Hepatic stellate cell (primary cell): Measurements from ENCODE around the gene GRIA3.
"Not testable (repeated sequence)": the region's sequence is repeated elsewhere in the genome, so short reads cannot be mapped to it uniquely, and the experiment has no call there.

Source experiments
- DNase-seq: peaks from one replicate; pipeline ENCODE4 v3.0.0; 2011; ENCODE audit warnings: low spot score

The GRIA3 gene

DNA sequence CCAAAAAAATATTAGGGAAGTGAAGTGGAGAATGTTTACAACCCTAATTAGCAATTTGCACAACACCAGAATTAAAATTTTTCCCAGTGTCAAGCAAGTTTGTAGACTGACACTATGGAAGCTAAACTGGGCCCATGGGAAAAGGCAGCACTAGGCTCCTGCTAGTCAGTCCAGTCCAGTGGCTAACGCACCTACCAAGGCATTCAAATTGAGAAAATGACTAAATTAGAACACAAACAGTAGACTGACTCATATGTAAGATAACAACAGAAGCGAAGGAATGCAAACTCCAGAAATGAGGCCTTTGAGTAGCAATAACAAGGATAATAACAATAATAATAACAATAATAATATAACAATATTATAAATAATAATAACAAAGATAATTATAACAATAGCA lies 90.7 kb downstream of the GRIA3 start:
- DNase-seq: no peak

DNA sequence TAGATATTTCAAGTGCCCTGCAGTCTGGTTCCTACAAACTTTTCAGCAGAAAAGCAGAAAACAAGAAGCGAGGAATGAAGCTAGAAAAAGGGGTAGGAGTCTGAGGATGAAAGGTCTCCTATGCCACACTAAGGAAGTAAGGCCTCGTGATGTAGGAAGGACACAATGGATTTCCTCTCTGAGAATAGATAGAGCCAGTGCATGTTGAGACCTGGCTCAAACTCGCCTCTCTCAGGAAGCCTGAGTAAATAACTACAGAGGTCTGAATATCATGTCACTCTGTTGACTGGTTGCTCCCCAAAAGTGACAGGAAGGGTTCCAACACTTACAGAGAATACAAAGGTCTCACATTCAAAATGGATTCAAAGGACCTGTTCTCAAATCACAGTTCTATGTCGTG lies 93.3 kb downstream of the GRIA3 start:
- DNase-seq: no peak

DNA sequence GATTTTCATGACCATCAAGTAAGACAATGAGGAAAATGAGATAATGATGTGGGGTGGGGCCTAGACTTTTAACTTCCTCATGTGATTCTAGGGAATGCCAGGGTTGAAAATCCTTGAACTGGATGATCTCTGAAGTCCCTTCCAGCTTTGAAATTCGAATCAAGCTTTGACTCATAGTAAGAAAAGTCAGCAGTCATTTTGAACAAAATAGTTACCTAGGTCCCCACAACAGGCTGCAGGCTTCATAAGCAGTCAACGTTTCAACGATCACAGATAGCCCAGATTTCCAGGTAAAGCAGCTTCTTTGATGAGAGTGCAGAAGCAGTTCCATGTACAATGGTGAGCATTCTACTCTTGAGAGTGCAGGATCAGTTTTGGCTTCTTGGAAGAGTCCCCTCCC lies 93.7 kb downstream of the GRIA3 start:
- DNase-seq: no peak

DNA sequence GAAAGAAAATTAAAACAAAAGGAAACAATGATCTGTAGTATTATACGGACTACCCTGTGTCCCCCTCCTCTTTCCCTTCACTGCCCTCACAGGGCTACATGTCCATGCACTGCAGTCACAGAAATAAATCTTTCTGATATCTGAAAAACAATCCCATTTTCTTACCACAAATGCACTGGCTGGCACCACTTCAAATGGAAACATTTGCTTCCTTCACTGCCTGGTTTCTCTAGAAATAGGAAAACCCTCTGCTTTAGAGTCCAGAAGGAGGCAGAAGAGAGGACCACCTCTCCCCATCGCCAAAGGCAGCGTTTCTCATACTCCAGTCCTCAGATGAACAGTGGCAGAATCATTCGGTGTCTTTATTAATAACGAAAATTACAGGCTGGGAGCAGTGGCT lies 98.2 kb downstream of the GRIA3 start:
- DNase-seq: no peak

DNA sequence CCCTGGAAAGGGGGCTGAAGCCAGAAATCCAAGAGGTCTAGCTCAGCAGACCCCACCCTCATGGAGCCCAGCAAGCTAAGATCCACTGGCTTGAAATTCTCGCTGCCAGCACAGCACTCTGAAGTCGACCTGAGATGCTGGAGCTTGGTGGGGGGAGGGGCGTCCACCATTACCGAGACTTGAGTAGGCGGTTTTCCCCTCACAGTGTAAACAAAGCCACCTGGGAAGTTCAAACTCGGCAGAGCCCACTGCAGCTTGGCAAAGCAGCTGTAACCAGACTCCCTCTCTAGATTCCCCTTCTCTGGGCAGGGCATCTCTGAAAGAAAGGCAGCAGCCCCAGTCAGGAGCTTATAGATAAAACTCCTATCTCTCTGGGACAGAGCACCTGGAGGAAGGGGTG lies 99.3 kb downstream of the GRIA3 start:
- DNase-seq: not testable (repeated sequence)

DNA sequence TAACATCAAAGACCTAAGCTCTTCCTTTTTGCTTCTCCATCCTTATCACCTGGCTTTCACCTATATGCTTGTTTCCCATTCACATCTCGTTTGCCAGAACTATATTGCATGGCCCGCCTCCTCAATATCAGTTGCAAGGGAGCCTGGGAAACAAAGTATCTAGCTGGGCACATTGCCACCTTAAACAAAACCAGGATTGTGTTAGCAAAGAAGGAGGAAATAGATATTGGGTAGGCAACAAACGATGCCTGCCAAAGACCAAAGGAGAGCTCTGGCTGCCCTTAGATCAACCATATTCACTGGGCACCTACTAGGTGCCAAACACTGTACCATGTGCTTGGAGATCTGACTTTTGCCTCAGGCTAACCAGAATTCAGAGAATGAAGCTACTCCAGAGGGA lies 107.5 kb downstream of the GRIA3 start:
- DNase-seq: no peak

DNA sequence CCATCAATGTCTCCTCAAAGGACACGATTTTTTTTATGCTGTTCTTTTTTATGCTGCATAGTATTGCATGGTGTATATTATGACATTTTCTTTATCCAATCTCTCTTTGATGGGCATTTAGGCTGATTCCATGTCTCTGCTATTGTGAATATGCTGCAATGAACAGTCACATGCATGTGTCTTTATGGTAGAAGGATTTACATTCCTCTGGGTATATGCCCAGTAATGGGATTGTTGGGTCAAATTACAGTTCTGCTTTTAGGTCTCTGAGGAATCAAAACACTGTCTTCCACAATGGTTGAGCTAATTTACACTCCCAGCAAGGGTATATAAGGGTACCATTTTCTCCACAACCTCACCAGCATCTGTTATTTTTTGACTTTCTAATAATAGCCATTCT lies 113.9 kb downstream of the GRIA3 start:
- no peak for DNase-seq

DNA sequence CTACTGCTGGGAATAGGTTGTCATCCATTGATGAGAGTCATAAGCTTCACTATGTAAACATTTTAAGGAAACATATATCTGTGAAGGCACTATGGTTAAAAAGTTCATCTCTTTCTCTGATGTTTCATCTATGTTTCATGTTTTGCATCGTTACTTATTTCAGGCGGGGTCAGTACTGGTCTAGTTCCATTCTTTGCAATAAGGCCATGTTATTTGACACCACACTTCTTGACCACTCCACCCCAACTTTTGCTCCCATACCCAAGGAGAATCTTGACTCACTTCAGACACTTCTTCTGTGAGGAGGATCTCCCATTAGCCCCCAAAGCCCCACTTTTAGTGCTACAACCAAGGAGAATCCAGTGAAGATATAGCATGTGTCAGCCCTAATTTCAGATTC lies 119.4 kb downstream of the GRIA3 start:
- DNase-seq: no peak

DNA sequence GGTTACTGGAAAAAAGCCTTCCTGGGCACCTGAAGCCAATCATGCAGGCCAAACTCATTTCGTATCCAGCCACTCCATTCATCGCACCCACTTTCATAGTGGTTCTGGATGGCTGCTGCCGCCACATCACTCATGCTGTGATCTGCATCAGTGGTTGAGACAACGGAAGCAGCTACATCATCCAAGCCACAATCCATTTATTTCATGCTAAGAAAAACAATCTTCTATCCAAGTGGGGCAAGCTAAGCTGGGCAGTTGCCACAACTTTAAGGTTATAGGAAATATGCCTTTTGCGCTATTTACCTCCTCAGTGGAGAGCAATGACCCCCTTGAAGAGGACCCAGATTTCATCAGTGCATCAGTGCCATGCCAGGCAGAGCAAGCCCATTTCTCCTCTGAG lies 124.6 kb downstream of the GRIA3 start:
- DNase-seq: no peak

DNA sequence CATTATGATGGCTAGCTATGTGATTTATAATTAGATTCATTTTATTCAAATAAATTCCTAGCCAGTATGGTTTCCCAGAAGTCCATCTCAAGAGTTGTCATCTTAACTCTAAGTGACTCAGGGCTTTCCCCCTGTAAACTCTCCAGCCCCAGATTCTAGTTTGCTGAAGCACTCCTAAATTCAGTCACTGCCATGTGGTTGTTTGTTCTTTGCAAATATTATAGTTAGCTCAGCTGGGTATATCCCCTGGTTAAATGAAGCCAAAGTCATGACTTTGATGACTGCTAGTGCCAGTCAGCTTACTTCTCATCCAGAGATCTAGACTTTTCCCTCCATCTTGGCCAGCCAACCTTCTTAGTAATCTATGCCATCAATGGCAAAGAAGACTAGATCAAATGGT lies 126.0 kb downstream of the GRIA3 start:
- no peak for DNase-seq

DNA sequence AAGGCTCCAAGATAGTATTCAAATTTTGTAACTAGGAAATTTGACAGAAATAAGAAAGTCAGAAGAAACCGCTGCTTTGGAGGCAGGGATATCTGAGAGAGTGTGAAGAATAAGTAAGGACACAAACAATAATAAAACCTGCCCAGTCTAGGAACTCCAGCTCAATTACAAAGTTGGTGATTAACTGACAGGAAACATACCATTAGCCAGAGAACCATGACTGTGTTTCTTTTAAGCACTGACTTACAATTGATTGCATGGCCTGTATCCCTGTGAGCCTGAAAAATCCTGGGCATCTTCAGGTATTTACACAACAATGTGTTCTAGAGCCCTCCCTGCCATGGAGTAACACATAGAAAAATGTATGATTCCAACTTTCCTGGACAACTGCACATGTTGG lies 127.4 kb downstream of the GRIA3 start:
- no peak for DNase-seq

DNA sequence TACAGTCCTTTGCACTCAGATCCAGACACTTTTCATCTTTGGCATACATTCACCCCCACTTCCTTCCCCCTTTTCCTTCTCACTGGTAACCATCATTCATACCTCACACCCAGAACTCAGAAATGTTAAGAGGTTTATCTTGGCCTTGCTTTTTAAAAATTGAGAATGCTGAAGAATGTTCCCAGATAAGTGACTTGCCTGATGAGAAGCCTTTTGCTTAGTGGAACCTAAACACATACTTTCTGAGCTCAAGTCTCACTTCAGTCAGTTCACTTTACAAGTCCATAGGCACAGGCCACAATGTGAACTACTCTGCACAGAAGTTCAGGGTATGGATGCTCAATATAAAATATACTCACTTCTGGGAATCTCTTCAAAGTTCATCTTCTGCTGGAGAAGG lies 129.4 kb downstream of the GRIA3 start:
- no peak for DNase-seq

DNA sequence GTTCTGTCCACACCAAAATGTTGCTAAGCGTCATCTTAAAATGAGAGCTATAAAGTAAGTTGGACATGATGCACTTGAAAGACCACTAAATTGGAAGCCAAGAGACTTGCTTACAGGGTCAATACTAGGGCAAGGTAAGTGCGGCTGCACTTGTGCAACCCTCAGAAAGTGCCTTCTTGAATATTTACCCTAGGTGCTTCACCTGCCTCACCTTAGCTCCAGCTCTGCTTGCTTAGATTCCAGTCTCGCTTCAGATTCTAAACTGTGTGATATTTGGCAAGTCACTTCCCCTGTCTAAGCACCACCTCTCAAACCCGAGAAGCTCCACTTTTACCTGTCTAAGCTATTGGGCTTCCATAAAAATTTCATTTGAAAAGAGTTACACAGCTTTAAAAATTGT lies 136.5 kb downstream of the GRIA3 start:
- DNase-seq: no peak

DNA sequence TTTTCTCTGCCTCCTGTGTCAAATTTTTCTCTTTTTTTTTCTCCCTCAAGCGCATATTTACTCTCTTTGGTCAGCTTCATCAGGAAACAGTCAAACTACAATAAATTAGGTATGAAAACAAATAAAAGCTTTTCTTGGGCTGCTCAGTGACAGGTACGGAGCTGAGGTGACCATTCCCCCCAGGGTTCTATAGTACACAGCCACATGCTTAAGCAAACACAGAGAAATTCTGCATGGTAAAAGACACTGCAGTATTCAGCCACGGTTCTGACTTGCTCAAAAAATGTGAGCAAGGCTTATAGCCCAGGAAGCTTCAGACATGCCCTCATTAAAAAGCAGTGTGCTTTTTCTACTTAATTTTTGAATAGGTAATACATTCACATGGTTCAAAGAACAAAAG lies 138.5 kb downstream of the GRIA3 start:
- DNase-seq: no peak

DNA sequence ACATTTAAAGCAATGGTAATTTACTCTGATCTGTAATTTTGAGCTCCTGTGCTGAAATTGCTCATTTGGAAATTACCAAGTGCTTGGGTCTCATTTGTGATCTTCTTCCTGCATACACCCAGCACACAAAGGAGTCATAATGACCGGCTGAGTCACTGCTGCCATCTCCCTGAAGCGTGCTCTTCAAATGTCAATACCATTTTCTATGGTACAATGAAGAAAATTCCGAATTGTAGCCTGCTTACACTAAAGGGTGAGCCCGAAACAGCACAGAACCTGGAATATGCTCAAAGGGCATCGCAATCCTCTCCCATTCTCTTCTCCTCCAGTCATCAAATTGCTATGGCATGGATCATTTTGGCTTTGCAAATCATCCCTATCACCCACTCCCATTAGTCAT lies 140.5 kb downstream of the GRIA3 start:
- no peak for DNase-seq

DNA sequence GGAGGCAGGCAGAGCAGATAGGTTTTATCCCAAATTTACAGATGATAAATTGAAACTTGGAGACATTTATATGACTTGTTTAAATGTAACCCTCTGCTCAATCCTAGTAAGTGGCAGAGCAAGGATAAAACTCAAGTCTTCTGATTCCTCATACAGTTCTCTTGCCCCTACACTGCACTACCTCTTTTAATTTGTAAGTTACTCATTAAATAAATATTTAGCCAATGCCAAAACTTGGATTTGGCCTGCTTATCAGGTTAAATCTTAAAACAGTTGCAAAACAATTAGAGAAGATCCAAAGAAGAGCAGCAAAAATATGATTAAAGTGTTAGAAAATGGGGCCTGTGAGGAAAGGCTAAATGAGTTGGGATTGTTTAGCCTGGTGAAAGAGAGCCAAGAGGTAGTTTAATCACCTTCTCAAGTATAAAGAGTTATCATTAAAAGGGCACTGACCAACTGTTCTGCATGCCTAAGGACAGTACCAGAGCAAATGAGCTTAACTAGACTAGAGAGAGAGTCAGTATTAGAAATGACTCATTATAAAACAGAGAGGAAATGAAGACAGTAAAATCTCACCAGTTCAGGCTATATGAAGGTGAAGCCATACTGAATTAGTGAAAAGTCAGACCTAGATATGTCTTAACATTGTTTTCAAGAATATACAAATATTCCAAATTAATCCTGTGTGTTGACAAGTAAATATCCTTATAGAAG lies 146.3 kb downstream of the GRIA3 start:
- no peak for DNase-seq

DNA sequence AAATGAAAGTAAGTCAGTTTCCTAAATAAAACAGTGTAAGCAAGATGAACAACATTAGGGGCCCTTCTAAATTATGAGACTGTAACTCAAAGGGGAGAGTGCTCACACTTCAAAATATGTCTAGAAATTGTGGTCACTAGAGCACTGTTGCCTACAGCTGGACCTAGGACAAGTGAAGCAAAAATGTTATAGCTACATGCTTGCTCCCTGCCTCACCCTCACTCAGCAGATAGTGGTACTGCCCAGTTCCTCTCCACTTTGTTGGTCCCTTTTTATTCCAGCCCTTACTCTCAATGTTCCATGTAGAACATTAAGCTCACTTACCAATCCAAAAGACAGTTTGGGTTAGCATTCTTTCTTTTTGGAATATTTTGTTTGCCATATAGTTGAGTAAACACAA lies 147.3 kb downstream of the GRIA3 start:
- DNase-seq: no peak

DNA sequence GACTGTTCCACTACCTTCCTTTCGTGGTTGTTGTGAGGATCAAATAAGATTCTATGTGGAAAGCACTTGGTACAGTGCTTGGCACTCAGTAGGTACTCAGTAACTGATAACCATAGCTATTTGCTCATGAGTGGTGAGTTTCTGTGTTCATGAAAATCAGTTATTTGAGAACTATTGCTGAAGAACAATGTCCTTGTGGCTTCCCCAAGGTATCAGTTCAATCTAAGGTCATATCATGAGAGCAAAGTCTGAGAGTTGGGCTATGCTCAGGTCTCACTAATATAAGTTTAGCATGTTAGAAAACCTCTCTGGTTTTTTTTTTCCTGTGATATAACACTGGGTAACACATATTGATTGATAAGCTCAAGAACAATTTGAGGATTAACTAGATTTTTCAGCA lies 147.8 kb downstream of the GRIA3 start:
- no peak for DNase-seq

DNA sequence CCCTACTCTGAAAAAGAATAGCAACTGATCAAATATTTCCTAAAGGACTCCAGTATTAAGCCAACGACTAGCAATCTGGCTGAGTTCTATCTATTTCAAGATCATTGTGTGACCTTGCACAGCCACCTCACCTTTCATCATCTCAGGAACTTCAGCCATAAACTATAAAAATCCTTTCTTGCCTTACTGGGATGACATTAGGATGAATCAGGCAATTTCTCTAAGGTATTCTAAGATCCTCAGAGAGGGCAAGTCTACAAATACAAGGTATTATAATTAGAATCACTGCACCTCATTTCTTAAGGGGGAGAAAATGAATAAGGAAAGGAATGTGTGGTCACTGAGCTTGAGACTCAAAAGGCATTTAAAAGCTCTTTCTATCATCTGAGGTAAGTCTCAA lies 152.6 kb downstream of the GRIA3 start:
- DNase-seq: no peak

DNA sequence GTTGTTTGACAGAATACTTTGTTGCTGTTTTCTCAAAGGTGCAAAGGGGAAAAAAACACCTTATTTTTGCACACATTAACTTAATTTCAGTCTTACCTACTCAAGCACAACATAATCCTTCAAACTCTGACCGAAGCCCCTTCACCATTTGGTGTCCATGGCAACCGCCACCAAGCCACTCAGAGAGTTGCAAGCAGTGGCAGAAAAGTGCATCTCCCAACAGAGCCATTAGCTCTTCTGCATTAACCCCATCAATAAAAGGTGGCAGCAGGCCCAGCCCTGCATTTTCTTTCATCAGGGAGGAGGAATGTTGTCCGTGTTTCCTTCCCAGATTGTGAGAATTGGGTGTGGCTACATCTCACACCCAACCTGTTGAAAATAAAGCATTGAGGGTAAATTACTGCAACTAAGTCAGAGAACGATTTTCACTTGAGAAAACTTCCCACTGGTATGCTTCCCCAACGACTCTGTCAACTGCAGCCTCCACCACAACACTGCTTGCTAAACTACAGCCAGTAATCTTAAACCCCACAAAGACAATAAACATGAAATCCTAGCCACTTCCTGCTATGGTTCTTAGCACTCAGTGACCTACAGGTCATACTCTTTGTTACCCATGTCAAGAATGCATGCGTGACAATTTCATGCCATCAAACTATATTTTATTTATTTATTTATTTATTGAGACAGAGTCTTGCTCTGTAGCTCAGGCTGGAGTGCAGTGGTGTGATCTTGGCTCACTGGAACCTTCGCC lies 154.0 kb downstream of the GRIA3 start:
- no peak for DNase-seq

DNA sequence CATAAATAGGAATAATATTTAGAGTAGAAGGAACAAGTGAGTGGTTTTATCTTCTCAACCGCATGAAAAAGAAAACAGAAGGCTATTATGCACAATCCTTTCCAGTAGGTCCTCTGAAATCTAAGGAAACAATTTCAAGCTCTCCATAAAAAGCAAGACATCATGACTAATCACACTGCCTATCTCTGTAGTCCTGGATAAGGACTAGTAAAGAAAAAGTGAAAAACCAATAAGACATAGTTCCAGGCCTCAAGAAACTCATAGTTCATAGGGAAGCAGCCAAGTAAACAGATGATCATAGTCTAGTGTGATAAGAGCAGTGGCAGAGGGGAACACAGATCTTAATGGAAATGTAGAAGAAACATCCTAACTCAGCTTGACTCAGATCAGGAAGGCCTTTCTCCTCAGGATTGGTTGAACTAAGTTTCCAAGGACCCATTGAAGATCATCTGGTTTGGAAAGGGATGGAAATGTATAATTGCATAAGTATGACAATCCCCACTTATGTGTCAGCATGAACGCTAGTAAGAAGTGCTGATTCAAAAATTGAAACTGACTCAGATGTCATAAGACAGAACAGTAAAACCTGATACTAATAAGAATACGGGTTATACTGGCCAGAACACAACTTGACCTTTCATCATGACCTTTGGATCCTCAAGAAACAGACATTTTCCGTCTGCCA lies 155.3 kb downstream of the GRIA3 start:
- DNase-seq: no peak

DNA sequence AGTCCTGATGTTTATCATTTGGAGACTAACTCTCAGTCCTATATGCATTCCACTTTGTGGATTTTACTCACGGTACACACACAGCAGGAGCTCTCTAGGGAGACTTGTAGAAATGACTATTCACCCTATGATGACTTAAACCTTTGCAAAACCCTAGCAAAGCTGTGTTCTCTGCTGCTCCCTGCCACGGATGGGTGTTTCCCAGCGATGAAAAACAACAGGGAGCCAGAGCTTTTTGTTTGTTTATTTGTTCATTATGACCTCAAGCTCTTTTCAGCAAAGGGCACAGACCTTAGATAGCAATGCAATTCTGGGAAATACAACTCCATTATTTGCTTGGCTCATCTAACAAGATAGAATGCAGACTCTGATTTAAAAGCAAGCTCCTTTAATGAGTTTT lies 156.6 kb downstream of the GRIA3 start:
- no peak for DNase-seq

DNA sequence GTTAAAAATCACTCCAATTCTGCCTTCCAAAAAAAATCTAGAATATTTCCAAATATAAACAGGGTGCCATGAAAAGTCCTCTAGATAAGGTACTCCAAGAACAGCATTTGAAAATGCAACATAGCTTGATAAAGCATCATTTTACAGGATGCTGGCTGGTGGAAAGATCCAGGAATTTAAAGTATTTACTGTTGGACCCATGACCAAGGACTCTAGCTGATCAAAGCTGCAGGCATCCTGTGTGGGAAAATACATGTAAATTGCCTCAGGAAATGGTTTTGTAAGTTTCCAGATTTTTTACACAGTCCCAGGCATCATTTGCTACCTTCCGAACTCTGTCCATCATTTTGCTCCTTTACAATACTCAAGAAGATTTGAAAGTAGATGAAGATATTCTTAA lies 164.4 kb downstream of the GRIA3 start:
- DNase-seq: no peak
